HG03095 (cell line): Measurements from ENCODE around the gene SMARCB1.

Source experiments
- ATAC-seq: cut with Tn5 transposase; IDR thresholded peaks from one replicate; pipeline ENCODE4 v1.9.1; 2021; ENCODE audit warnings: moderate library complexity; ENCODE audit not compliant: unreplicated experiment

The SMARCB1 gene

GRCh38 chr22:23786752-23787599 lies at the start of gene SMARCB1:
SMARCB1 (plus strand) TSS chr22:23786966; CDS start chr22:23787170, 204 bp downstream.
- ATAC-seq, result peak; percentile 45

- ATAC-seq, result no peak
Measured at GRCh38 chr22:23737696-23738095, 49.1 kb upstream of the SMARCB1 start.

GRCh38 chr22:23742505-23743264 lies 44.1 kb upstream of the SMARCB1 start:
- no peak for ATAC-seq

- no peak for ATAC-seq
Measured at GRCh38 chr22:23743303-23743705, 43.5 kb upstream of the SMARCB1 start.

GRCh38 chr22:23744001-23744400 lies 42.8 kb upstream of the SMARCB1 start:
- ATAC-seq, result no peak

- no peak for ATAC-seq
Measured at GRCh38 chr22:23744485-23744884, 42.3 kb upstream of the SMARCB1 start.

GRCh38 chr22:23745791-23746190 lies 41.0 kb upstream of the SMARCB1 start:
- ATAC-seq, result no peak

- ATAC-seq, result no peak
Measured at GRCh38 chr22:23749841-23750301, 36.9 kb upstream of the SMARCB1 start.

GRCh38 chr22:23750367-23750713 lies 36.4 kb upstream of the SMARCB1 start:
- ATAC-seq, result no peak

GRCh38 chr22:23750714-23751440 lies 35.9 kb upstream of the SMARCB1 start, which contains the start of gene ZNF70:
ZNF70 (minus strand) TSS chr22:23751112; CDS start chr22:23745140, 5,972 bp downstream.
- peak; percentile 64 for ATAC-seq

GRCh38 chr22:23751441-23751996 lies 35.2 kb upstream of the SMARCB1 start:
- peak; percentile 12 for ATAC-seq

GRCh38 chr22:23752090-23752691 lies 34.6 kb upstream of the SMARCB1 start:
- ATAC-seq, result peak; percentile 40

GRCh38 chr22:23752750-23753149 lies 34.0 kb upstream of the SMARCB1 start:
- no peak for ATAC-seq

GRCh38 chr22:23753385-23753784 lies 33.4 kb upstream of the SMARCB1 start:
- ATAC-seq, result no peak

- no peak for ATAC-seq
Measured at GRCh38 chr22:23754220-23754919, 32.4 kb upstream of the SMARCB1 start, which contains the start of gene VPREB3. VPREB3 (minus strand) TSS chr22:23754425; CDS start chr22:23754363, 62 bp downstream.

- ATAC-seq, result no peak
Measured at GRCh38 chr22:23754980-23755636, 31.7 kb upstream of the SMARCB1 start.

GRCh38 chr22:23755711-23756110 lies 31.1 kb upstream of the SMARCB1 start:
- ATAC-seq, result no peak

- ATAC-seq, result no peak
Measured at GRCh38 chr22:23756891-23757290, 29.9 kb upstream of the SMARCB1 start.

- no peak for ATAC-seq
Measured at GRCh38 chr22:23759566-23759965, 27.2 kb upstream of the SMARCB1 start.
